Breast epithelium (tissue), 3 donors: Measurements from ENCODE around the gene MAGEB10.

ENCODE experiments used
- POLR2A ChIP-seq: fragments of 450-650 bp; IDR thresholded peaks from one replicate; pipeline ENCODE4 v1.6.1; 2016; ENCODE audit warnings: antibody characterized with exemption, mild to moderate bottlenecking, moderate library complexity
- TF ChIP-seq, protein P1 (sequence below), 3 donors: fragments of 450-650 bp; IDR thresholded peaks; one replicate each; pipeline ENCODE4 v1.5.1; 2016 to 2017; ENCODE audit warnings: antibody characterized with exemption in 3 of 3, mild to moderate bottlenecking in 3 of 3, moderate library complexity in 3 of 3

- TF ChIP-seq POLR2A = no peak
- TF ChIP-seq, protein P1, sequence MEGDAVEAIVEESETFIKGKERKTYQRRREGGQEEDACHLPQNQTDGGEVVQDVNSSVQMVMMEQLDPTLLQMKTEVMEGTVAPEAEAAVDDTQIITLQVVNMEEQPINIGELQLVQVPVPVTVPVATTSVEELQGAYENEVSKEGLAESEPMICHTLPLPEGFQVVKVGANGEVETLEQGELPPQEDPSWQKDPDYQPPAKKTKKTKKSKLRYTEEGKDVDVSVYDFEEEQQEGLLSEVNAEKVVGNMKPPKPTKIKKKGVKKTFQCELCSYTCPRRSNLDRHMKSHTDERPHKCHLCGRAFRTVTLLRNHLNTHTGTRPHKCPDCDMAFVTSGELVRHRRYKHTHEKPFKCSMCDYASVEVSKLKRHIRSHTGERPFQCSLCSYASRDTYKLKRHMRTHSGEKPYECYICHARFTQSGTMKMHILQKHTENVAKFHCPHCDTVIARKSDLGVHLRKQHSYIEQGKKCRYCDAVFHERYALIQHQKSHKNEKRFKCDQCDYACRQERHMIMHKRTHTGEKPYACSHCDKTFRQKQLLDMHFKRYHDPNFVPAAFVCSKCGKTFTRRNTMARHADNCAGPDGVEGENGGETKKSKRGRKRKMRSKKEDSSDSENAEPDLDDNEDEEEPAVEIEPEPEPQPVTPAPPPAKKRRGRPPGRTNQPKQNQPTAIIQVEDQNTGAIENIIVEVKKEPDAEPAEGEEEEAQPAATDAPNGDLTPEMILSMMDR (IDR thresholded peaks at IDR 0.05) = no peak
Observed at GRCh38 chrX:27842859-27843258, 35.1 kb downstream of the MAGEB10 start.
